HEK293T (cell line): ENCODE data around the gene UBL4A.
"Not testable (repeated sequence)": the region's sequence is repeated elsewhere in the genome, so short reads cannot be mapped to it uniquely, and the experiment has no call there.

Experiments used
- ARNT ChIP-seq: fragments of 450-650 bp; IDR thresholded peaks from 2 replicates; pipeline ENCODE4 v1.6.1; 2017; ENCODE audit warnings: mild to moderate bottlenecking
- CTBP1 ChIP-seq: fragments of 450-650 bp; IDR thresholded peaks from 2 replicates; pipeline ENCODE4 v1.6.1; 2016; ENCODE audit warnings: borderline replicate concordance

DNA sequence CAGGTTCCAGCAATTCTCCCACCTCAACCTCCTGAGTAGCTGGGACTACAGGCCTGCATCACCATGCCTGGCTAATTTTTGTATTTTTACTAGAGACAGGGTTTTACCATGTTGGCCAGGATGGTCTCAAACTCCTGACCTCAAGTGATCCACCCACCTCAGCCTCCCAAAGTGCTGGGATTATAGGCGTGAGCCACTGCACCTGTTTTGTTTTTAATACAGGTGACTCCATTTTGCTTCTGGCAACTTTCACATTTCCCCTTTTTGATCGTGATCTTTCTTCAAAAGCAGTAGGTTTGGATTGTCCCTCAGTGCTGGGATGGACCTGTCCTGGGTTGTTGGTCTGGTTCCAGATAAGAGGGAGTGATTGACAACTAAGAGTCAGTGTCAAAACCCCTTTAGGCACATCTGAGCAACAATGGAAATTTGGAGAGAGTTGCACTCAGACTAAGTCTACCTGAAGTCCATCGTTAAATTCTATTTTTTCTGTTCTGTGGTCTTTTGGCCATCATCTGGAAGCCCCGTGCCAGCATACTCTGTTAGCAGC, 10.2 kb upstream of the UBL4A start:
- TF ChIP-seq CTBP1, ARNT: not testable (repeated sequence)
